Measurements from ENCODE around the gene ZSCAN31.

DNA sequence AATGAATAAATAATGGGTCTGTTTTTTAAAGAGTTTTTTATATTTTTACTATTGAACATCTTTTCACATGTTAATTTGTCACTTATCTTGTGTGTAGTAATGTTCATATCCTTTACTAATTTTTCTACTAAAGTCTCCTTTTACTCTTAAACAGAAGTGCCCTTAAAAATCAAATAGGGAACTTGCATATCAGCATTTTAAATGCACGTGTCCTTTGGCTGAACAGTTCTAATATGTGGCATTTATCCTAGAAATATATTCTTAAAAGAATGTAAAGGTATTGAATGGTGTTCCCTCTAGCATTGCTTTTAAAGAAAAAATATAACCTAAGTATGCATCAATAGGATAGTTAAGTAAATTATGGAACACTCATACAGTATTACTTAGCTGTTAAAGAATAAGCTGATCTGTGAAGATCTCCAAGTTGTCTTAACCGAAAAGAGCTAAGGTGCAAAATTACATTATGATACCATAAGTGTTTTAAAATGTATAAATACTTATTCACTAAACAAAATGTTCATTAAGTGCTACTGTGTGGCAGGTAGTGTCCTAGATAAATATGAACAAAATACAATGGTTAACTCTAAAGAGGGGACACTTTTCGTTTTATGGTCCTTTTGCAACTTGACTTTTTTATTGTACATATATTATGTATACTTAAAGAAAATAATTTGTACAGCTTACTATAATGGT, 55.2 kb downstream of the ZSCAN31 start:
- TF ChIP-seq NRF1 (IDR thresholded peaks at IDR 0.05; ENCODE audit: low read depth, low read length) (no peak), CTCF (IDR thresholded peaks at IDR 0.05) (no peak), POLR2AphosphoS5 (IDR thresholded peaks at IDR 0.05; ENCODE audit: low read depth, low read length) (no peak), EP300 (IDR thresholded peaks at IDR 0.05; ENCODE audit: borderline replicate concordance in 1 of 2, low read depth in 1 of 2, low read length in 1 of 2) (no peak), MXI1 (IDR thresholded peaks at IDR 0.05; ENCODE audit: low read depth, low read length) (no peak), FOSL2 (IDR thresholded peaks at IDR 0.05; ENCODE audit: borderline replicate concordance, low read depth) (no peak), EZH2phosphoT487 (IDR thresholded peaks at IDR 0.05; ENCODE audit: borderline replicate concordance, low read depth) (no peak), MAX (IDR thresholded peaks at IDR 0.05; ENCODE audit: low read depth) (no peak), FOXM1 (IDR thresholded peaks at IDR 0.05; ENCODE audit: low read depth) (no peak), TCF12 (IDR thresholded peaks at IDR 0.05) (no peak), NFIC (IDR thresholded peaks at IDR 0.05; ENCODE audit: borderline replicate concordance) (no peak), RAD21 (IDR thresholded peaks at IDR 0.05; ENCODE audit: low read length) (no peak)
- TF ChIP-seq, protein P1, sequence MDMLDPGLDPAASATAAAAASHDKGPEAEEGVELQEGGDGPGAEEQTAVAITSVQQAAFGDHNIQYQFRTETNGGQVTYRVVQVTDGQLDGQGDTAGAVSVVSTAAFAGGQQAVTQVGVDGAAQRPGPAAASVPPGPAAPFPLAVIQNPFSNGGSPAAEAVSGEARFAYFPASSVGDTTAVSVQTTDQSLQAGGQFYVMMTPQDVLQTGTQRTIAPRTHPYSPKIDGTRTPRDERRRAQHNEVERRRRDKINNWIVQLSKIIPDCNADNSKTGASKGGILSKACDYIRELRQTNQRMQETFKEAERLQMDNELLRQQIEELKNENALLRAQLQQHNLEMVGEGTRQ (IDR thresholded peaks at IDR 0.05; ENCODE audit: borderline replicate concordance, low read depth, low read length), result no peak
- TF ChIP-seq, protein P2, sequence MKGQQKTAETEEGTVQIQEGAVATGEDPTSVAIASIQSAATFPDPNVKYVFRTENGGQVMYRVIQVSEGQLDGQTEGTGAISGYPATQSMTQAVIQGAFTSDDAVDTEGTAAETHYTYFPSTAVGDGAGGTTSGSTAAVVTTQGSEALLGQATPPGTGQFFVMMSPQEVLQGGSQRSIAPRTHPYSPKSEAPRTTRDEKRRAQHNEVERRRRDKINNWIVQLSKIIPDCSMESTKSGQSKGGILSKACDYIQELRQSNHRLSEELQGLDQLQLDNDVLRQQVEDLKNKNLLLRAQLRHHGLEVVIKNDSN (IDR thresholded peaks at IDR 0.05; ENCODE audit: borderline replicate concordance, low read depth), result no peak
